Activated CD4-positive, CD25-positive, alpha-beta regulatory T cell treated with anti-CD3 and anti-CD28 coated beads, Interleukin-2, amount 50 U/mL, for 24 hours (primary cell): ENCODE measurements around the gene EBI3.
"Not testable (repeated sequence)": the region's sequence is repeated elsewhere in the genome, so short reads cannot be mapped to it uniquely, and the experiment has no call there.

Source experiments
- ATAC-seq, 2 donors: fragments of 150-1000 bp; cut with Tn5 transposase; one replicate each; pipeline ENCODE4 v1.10.0; 2021; ENCODE audit warnings: mild to moderate bottlenecking in 1 of 2, moderate library complexity in 1 of 2

The EBI3 gene

GRCh38 chr19:4229179-4229931 lies at the start of gene EBI3:
Gene EBI3, plus strand, starts transcription at chr19:4229523. Its CDS starts 28 bp downstream, at chr19:4229551.
- ATAC-seq = peak; percentile 80 to 87

- ATAC-seq = no peak
These were observed 48.2 kb upstream of the EBI3 start for GRCh38 chr19:4181053-4181508.

- peak; percentile 89 to 91 for ATAC-seq
These were observed 47.1 kb upstream of the EBI3 start, which contains the start of the genes ANKRD24 and SIRT6 for GRCh38 chr19:4182084-4182810. Gene ANKRD24, plus strand, starts transcription at chr19:4182689. Its CDS starts 3,737 bp downstream, at chr19:4186426. Gene SIRT6, minus strand, starts transcription at chr19:4182563. Its CDS starts 24 bp downstream, at chr19:4182539.

GRCh38 chr19:4183967-4184717 lies 45.2 kb upstream of the EBI3 start:
- no peak for ATAC-seq

- no peak for ATAC-seq
These were observed 44.5 kb upstream of the EBI3 start for GRCh38 chr19:4184718-4185352.

- no peak for ATAC-seq
These were observed 43.8 kb upstream of the EBI3 start for GRCh38 chr19:4185413-4186086.

GRCh38 chr19:4186087-4186993 lies 43.0 kb upstream of the EBI3 start:
- ATAC-seq = peak; percentile 47 to 60

GRCh38 chr19:4187313-4188122 lies 41.8 kb upstream of the EBI3 start:
- no peak for ATAC-seq

GRCh38 chr19:4189641-4190040 lies 39.7 kb upstream of the EBI3 start:
- ATAC-seq = no peak

- not testable (repeated sequence) for ATAC-seq
These were observed 36.8 kb upstream of the EBI3 start for GRCh38 chr19:4192537-4192936.

- no peak for ATAC-seq
These were observed 35.0 kb upstream of the EBI3 start for GRCh38 chr19:4194353-4194752.

GRCh38 chr19:4196009-4196408 lies 33.3 kb upstream of the EBI3 start:
- no peak for ATAC-seq

GRCh38 chr19:4196587-4197148 lies 32.7 kb upstream of the EBI3 start:
- no peak for ATAC-seq

GRCh38 chr19:4197228-4197624 lies 32.1 kb upstream of the EBI3 start:
- no peak for ATAC-seq

- no peak for ATAC-seq
These were observed 31.5 kb upstream of the EBI3 start for GRCh38 chr19:4197625-4198466.

- no peak for ATAC-seq
These were observed 30.7 kb upstream of the EBI3 start for GRCh38 chr19:4198467-4199126.

GRCh38 chr19:4199699-4200293 lies 29.5 kb upstream of the EBI3 start:
- ATAC-seq = no peak
